K562 (cell line): ENCODE measurements around the gene RC3H2. TPM values are rescaled to one million over a fixed set of nuclear protein-coding genes. Genes with fewer than 3 reads are reported as not detected.

ENCODE experiments used
- ATAC-seq: fragments of 200-7000 bp; cut with Tn5 transposase; 3 replicates; pipeline ENCODE4 v1.9.1; 2020; ENCODE audit warnings: moderate library complexity
- BruUV-seq: library from RNA; stranded (reverse); fragments of 400-500 nt; replicated peaks from 2 replicates; lab custom pipeline; 2021; lab: Mats Ljungman, UMichigan
- CTCF ChIA-PET: fragments of 300-600 bp; formaldehyde crosslinking; extraction: SDS; loops from one replicate; lab custom pipeline; 2021; ENCODE audit warnings: low intra/inter-chr PET ratio; lab: Yijun Ruan, JAX
- POLR2A ChIA-PET: fragments of 300-600, 350-650 bp; sonication (Branson Sonifier 250); formaldehyde crosslinking; extraction: SDS; loops from one replicate; lab custom pipeline; 2021; ENCODE audit warnings: antibody characterized with exemption, inconsistent platforms; lab: Yijun Ruan, JAX
- DNase-seq, 4 experiments: peaks; one replicate each; pipeline versions ENCODE4 v3.0.0 to v3.0.0-alpha.2; 2011 to 2018; ENCODE audit warnings: low spot score in 3 of 4, mixed read lengths in 3 of 4; ENCODE audit errors: extremely low read depth in 1 of 4
- FAIRE-seq: peaks from 2 replicates; lab custom pipeline; 2011; peaks lifted over from hg19 to GRCh38; lab: Jason Lieb, UNC
- H2AFZ ChIP-seq: 2 replicates; pipeline ENCODE4 v1.6.0; 2011; ENCODE audit warnings: low read depth, low read length, control low read depth, inconsistent platforms
- H3K27ac ChIP-seq: fragments of 200-600 bp; 3 replicates; pipeline ENCODE4 v1.8.0; 2011; ENCODE audit warnings: low read depth, mild to moderate bottlenecking, control low read depth, inconsistent platforms, low read length, moderate library complexity, mixed read lengths; ENCODE audit errors: extremely low read depth
- H3K27me3 ChIP-seq, 2 experiments: fragments of 300-600 bp in 1 of 2; 2 replicates in 1 of 2; 3 replicates in 1 of 2; pipeline versions ENCODE4 v1.6.0 to v1.8.0; 2011; ENCODE audit warnings: inconsistent platforms in 2 of 2, low read length in 2 of 2, mild to moderate bottlenecking in 1 of 2, mixed read lengths in 1 of 2, moderate library complexity in 1 of 2; ENCODE audit not compliant: control insufficient read depth in 2 of 2, insufficient read depth in 2 of 2
- H3K36me3 ChIP-seq: fragments of 300-600 bp; 3 replicates; pipeline ENCODE4 v1.8.0; 2011; ENCODE audit warnings: mild to moderate bottlenecking, low read length, inconsistent platforms; ENCODE audit not compliant: control insufficient read depth, insufficient read depth
- H3K4me1 ChIP-seq, 2 experiments: fragments of 200-600 bp in 1 of 2; replicated peaks in 1 of 2; 2 replicates in 1 of 2; 3 replicates in 1 of 2; pipeline versions ENCODE4 v1.5.1 to v1.8.0; 2011; ENCODE audit warnings: inconsistent platforms in 2 of 2, low read length in 2 of 2, mild to moderate bottlenecking in 1 of 2, mixed read lengths in 1 of 2, moderate library complexity in 1 of 2; ENCODE audit not compliant: control insufficient read depth in 2 of 2, insufficient read depth in 2 of 2
- H3K4me2 ChIP-seq: 2 replicates; pipeline ENCODE4 v1.6.1; 2011; ENCODE audit warnings: low read length, control low read depth, inconsistent platforms, mixed read lengths; ENCODE audit not compliant: insufficient read depth
- H3K4me3 ChIP-seq: fragments of 200-600 bp; sonication (generic), shearing (Covaris generic); 2 replicates; pipeline ENCODE4 v1.5.1; 2016; ENCODE audit warnings: control low read depth, inconsistent platforms
- H3K79me2 ChIP-seq: fragments of 200-600 bp; 3 replicates; pipeline ENCODE4 v1.8.0; 2011; ENCODE audit warnings: low read length, inconsistent platforms; ENCODE audit not compliant: control insufficient read depth, insufficient read depth
- H3K9ac ChIP-seq, 2 experiments: 2 replicates each; pipeline versions ENCODE4 v1.6.0 to v1.6.1; 2011; ENCODE audit warnings: low read depth in 2 of 2, low read length in 2 of 2, control low read depth in 1 of 2, inconsistent platforms in 1 of 2, mild to moderate bottlenecking in 1 of 2, mixed read lengths in 1 of 2; ENCODE audit not compliant: insufficient read depth in 1 of 2
- H3K9me1 ChIP-seq: one replicate; pipeline ENCODE4 v1.6.0; 2011; ENCODE audit warnings: inconsistent platforms, mild to moderate bottlenecking, low read length, moderate library complexity; ENCODE audit not compliant: control insufficient read depth, insufficient read depth
- H3K9me3 ChIP-seq: replicated peaks from 2 replicates; pipeline ENCODE4 v1.5.1; 2011; ENCODE audit warnings: low read depth, low read length, inconsistent platforms; ENCODE audit not compliant: control insufficient read depth, insufficient read depth
- H4K20me1 ChIP-seq: replicated peaks from 2 replicates; pipeline ENCODE4 v1.6.1; 2011; ENCODE audit warnings: low read length, inconsistent platforms, mixed read lengths; ENCODE audit not compliant: control insufficient read depth, insufficient read depth
- CREB3 ChIP-seq: fragments of 450-650 bp; conservative IDR thresholded peaks from 2 replicates; pipeline ENCODE4 v1.6.1; 2016; ENCODE audit warnings: missing genetic modification characterization, low read depth, mild to moderate bottlenecking, missing compliant biosample characterization, moderate library complexity
- CXXC5 ChIP-seq: fragments of 250-450 bp; sonication (Bioruptor Pico); IDR thresholded peaks from 2 replicates; pipeline ENCODE4 v1.8.0; 2022; ENCODE audit warnings: inconsistent platforms, mild to moderate bottlenecking, moderate library complexity
- RBBP5 ChIP-seq: fragments of 200-600 bp; sonication (generic); IDR thresholded peaks from 2 replicates; pipeline ENCODE4 v1.6.1; 2012; ENCODE audit warnings: borderline replicate concordance, mild to moderate bottlenecking, low read length, control low read depth, inconsistent platforms; ENCODE audit not compliant: insufficient read depth, poor library complexity, severe bottlenecking
- TBL1XR1 ChIP-seq, 2 experiments: IDR thresholded peaks; 2 replicates each; pipeline ENCODE4 v1.6.1; 2012; ENCODE audit warnings: improper control_type of control experiment in 2 of 2, low read length in 2 of 2, mild to moderate bottlenecking in 1 of 2
- WGBS: fragments of 100-300 bp; shearing (Covaris generic); methylation state at CpG from one replicate; pipeline ENCODE4 v1.1.6; 2016; ENCODE audit warnings: low coverage, mixed read lengths; ENCODE audit not compliant: insufficient coverage; ENCODE audit errors: missing lambda C conversion rate; 5-methylcytosine and 5-hydroxymethylcytosine counted together
- in situ Hi-C: fragments of 300-500 bp; cut with MboI; formaldehyde crosslinking; loops from 4 replicates; pipeline ENCODE4 v1.15.0; 2018; ENCODE audit warnings: inconsistent platforms, mixed read lengths
- intact Hi-C: fragments of 100-400 bp; cut with micrococcal nuclease; formaldehyde crosslinking; loops from 2 replicates; pipeline ENCODE4 v1.14.2; 2022
- polyA plus RNA-seq, 8 experiments: library from polyadenylated mRNA; depleted of rRNA in 4 of 8; stranded (reverse) in 5 of 8; unstranded in 3 of 8; fragments of >200 nt; fragmentation: Nextera tagmentation in 2 of 8; fragmentation: Illumina TruSeq in 1 of 8; extraction: Ambion mirVana in 2 of 8; extraction: Trizol in 1 of 8; gene quantifications; 2 replicates each; pipeline versions ENCODE4 v1.2.1 to v1.2.3, GENCODE V29; 2011 to 2014; ENCODE audit warnings: inconsistent platforms in 1 of 8, missing spikeins in 1 of 8
- total RNA-seq, 7 experiments: library from RNA; depleted of rRNA in 6 of 7; stranded (reverse); fragments of >200 nt in 6 of 7; fragmentation: Illumina TruSeq in 2 of 7; extraction: Trizol in 2 of 7; gene quantifications; 2 replicates each; pipeline versions ENCODE4 v1.2.1 to v1.2.3, GENCODE V29; 2011 to 2021; ENCODE audit warnings: low replicate concordance in 1 of 7
- TF ChIP-seq, protein P1 (sequence below), 2 experiments: fragments of 450-650 bp in 1 of 2; IDR thresholded peaks; 2 replicates each; pipeline ENCODE4 v1.6.1; 2011 to 2017; ENCODE audit warnings: low read depth in 2 of 2, antibody characterized with exemption in 1 of 2, borderline replicate concordance in 1 of 2, low read length in 1 of 2, mild to moderate bottlenecking in 1 of 2, mixed read lengths in 1 of 2; ENCODE audit not compliant: control insufficient read depth in 1 of 2

The RC3H2 gene
- total and polyA plus RNA-seq, 9 of the 15 experiments (the other 6 are each of a cell fraction or from before 2014, with no cell fraction given), result 5.6 to 35.4 (median 18.6) TPM

- Histone ChIP-seq H3K79me2 (peaks cover 46% of the 10 kb centered on the region), H3K4me3 (no peak overlapping the region), H3K4me1 (peaks cover 0 to under 1% of the 10 kb centered on the region in 2 experiments; a peak in 1 of 5 replicates), H3K27ac (no peak overlapping the region), H3K9me3 (no peaks in the 10 kb centered on the region), H2AFZ (no peak overlapping the region), H3K36me3 (0 out of 3 replicates have a peak, but pooled peaks cover 3% of the 10 kb centered on the region), H3K9ac (no peak overlapping the region), H4K20me1 (no peaks in the 10 kb centered on the region), H3K9me1 (no peaks in the 10 kb centered on the region), H3K4me2 (no peak overlapping the region), H3K27me3 (no peaks in the 10 kb centered on the region)
- intact Hi-C loops (no loop called here), in situ Hi-C loops (no loop called here)
- ATAC-seq, result no peak
- ChIA-PET POLR2A (no interaction called here), CTCF (interaction anchor here (0.7 kb wide), 1 partner anchor 487 kb away, joined by 3 read pairs; no protein-coding TSS in a partner anchor)
- TF ChIP-seq RBBP5 (no peak), CXXC5 (CRISPR knock-in tag) (no peak), CREB3 (tag) (no peak), TBL1XR1 (IDR thresholded peaks at IDR 0.05; ENCODE audit: low read length in 2 of 2) (no peak)
- TF ChIP-seq, protein P1, sequence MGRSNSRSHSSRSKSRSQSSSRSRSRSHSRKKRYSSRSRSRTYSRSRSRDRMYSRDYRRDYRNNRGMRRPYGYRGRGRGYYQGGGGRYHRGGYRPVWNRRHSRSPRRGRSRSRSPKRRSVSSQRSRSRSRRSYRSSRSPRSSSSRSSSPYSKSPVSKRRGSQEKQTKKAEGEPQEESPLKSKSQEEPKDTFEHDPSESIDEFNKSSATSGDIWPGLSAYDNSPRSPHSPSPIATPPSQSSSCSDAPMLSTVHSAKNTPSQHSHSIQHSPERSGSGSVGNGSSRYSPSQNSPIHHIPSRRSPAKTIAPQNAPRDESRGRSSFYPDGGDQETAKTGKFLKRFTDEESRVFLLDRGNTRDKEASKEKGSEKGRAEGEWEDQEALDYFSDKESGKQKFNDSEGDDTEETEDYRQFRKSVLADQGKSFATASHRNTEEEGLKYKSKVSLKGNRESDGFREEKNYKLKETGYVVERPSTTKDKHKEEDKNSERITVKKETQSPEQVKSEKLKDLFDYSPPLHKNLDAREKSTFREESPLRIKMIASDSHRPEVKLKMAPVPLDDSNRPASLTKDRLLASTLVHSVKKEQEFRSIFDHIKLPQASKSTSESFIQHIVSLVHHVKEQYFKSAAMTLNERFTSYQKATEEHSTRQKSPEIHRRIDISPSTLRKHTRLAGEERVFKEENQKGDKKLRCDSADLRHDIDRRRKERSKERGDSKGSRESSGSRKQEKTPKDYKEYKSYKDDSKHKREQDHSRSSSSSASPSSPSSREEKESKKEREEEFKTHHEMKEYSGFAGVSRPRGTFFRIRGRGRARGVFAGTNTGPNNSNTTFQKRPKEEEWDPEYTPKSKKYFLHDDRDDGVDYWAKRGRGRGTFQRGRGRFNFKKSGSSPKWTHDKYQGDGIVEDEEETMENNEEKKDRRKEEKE (IDR thresholded peaks at IDR 0.05; ENCODE audit: borderline replicate concordance in 1 of 2, control insufficient read depth in 1 of 2, low read depth in 2 of 2, low read length in 1 of 2), result no peak
- 100% methylated on average over 1 of the region's 1 CpG for WGBS
- no TSS peak for BruUV-seq
- DNase-seq, result no peak
- no peak for FAIRE-seq
Measured at GRCh38 chr9:122951056-122951455, 45.9 kb upstream of the RC3H2 start.
